GM21381 (cell line): ENCODE measurements around the gene LSMEM2.
"Not testable (repeated sequence)": the region's sequence is repeated elsewhere in the genome, so short reads cannot be mapped to it uniquely, and the experiment has no call there.

Experiments
- ATAC-seq: cut with Tn5 transposase; IDR thresholded peaks from one replicate; pipeline ENCODE4 v1.9.1; 2021; ENCODE audit warnings: mild to moderate bottlenecking, moderate library complexity; ENCODE audit not compliant: unreplicated experiment

The LSMEM2 gene

GRCh38 chr3:50276762-50277101, 2.2 kb upstream of the LSMEM2 start:
- ATAC-seq: no peak

- ATAC-seq: no peak
Measured at GRCh38 chr3:50278123-50278879, 586 bp upstream of the LSMEM2 start.

GRCh38 chr3:50279255-50280016, 549 bp downstream of the LSMEM2 start:
- no peak for ATAC-seq

- not testable (repeated sequence) for ATAC-seq
Measured at GRCh38 chr3:50284121-50284520, 5.2 kb downstream of the LSMEM2 start.

GRCh38 chr3:50286322-50287227, 7.7 kb downstream of the LSMEM2 start:
- ATAC-seq: no peak

- no peak for ATAC-seq
Measured at GRCh38 chr3:50287262-50287661, 8.4 kb downstream of the LSMEM2 start.

- ATAC-seq: no peak
Measured at GRCh38 chr3:50288387-50289007, 9.6 kb downstream of the LSMEM2 start.

GRCh38 chr3:50289130-50289529, 10.2 kb downstream of the LSMEM2 start:
- no peak for ATAC-seq

- no peak for ATAC-seq
Measured at GRCh38 chr3:50290161-50290641, 11.3 kb downstream of the LSMEM2 start.

GRCh38 chr3:50292159-50293078, 13.5 kb downstream of the LSMEM2 start, which contains the start of gene IFRD2:
Gene IFRD2, minus strand, starts transcription at chr3:50292429. Its CDS starts 155 bp downstream, at chr3:50292274.
- peak; percentile 92 for ATAC-seq

GRCh38 chr3:50293079-50293801, 14.4 kb downstream of the LSMEM2 start:
- no peak for ATAC-seq

GRCh38 chr3:50294089-50294488, 15.2 kb downstream of the LSMEM2 start:
- no peak for ATAC-seq

- no peak for ATAC-seq
Measured at GRCh38 chr3:50294492-50295403, 15.9 kb downstream of the LSMEM2 start.

GRCh38 chr3:50295553-50296431, 16.9 kb downstream of the LSMEM2 start:
- no peak for ATAC-seq

GRCh38 chr3:50296721-50297383, 18.0 kb downstream of the LSMEM2 start:
- ATAC-seq: no peak

- ATAC-seq: no peak
Measured at GRCh38 chr3:50297384-50297775, 18.5 kb downstream of the LSMEM2 start.
